Testis (tissue), 3 donors: ENCODE data around the gene ADCY2. TPM values are rescaled to one million over a fixed set of nuclear protein-coding genes. Genes with fewer than 3 reads are reported as not detected.

ENCODE experiments used
- DNase-seq: peaks from one replicate; pipeline ENCODE4 v3.0.0-alpha.2; 2019
- H3K27ac ChIP-seq, 2 donors: fragments of 200-600 bp; sonication (generic); one replicate each; pipeline ENCODE4 v1.5.1; 2019
- H3K27me3 ChIP-seq: fragments of 200-600 bp; sonication (generic); one replicate; pipeline ENCODE4 v1.5.1; 2019
- H3K36me3 ChIP-seq: fragments of 200-600 bp; sonication (generic); one replicate; pipeline ENCODE4 v1.5.1; 2017; ENCODE audit warnings: low read depth; ENCODE audit errors: missing control alignments
- H3K4me1 ChIP-seq: fragments of 200-600 bp; sonication (generic); one replicate; pipeline ENCODE4 v1.5.1; 2019
- H3K4me3 ChIP-seq, 2 donors: fragments of 200-600 bp; sonication (generic); one replicate each; pipeline ENCODE4 v1.5.1; 2017 to 2019
- H3K9me3 ChIP-seq: fragments of 200-600 bp; sonication (generic); one replicate; pipeline ENCODE4 v1.5.1; 2017
- CTCF ChIP-seq, 3 experiments: fragments of 450-650 bp in 2 of 3; fragments of 200-600 bp in 1 of 3; sonication (generic) in 1 of 3; IDR thresholded peaks; one replicate each; pipeline ENCODE4 v1.5.1; 2016 to 2019; ENCODE audit warnings: antibody characterized with exemption in 3 of 3, mild to moderate bottlenecking in 2 of 3, moderate library complexity in 1 of 3
- POLR2A ChIP-seq: fragments of 450-650 bp; IDR thresholded peaks from one replicate; pipeline ENCODE4 v1.6.1; 2017; ENCODE audit warnings: antibody characterized with exemption, mild to moderate bottlenecking, moderate library complexity
- WGBS, 2 donors: methylation state at CpG; one replicate each; pipeline ENCODE4 v1.1.5; 2018; 5-methylcytosine and 5-hydroxymethylcytosine counted together
- intact Hi-C: fragments of 100-400 bp; cut with DNase I; formaldehyde crosslinking; loops from one replicate; pipeline ENCODE4 v1.15.1; 2023; ENCODE audit warnings: low total_unique reads
- polyA plus RNA-seq: library from polyadenylated mRNA; stranded (reverse); fragments of 350-450 nt; fragmentation: Illumina TruSeq; extraction: RNeasy Lipid Tissue Mini Kit (QIAGEN cat#74804); gene quantifications from one replicate; pipeline ENCODE4 v1.2.3, GENCODE V29; 2014; ENCODE audit warnings: low read depth, low replicate concordance; ENCODE audit not compliant: insufficient read depth
- total RNA-seq, 2 donors: library from RNA; depleted of rRNA; stranded (reverse); fragments of >200 nt; gene quantifications; one replicate each; pipeline ENCODE4 v1.2.3, GENCODE V29; 2016

ADCY2 gene
- total and polyA plus RNA-seq, 3 donors from 2014 or later, result 9.4 to 18.5 (median 10.5) TPM

GRCh38 chr5:7866196-7866595, 470.3 kb downstream of the ADCY2 start:
- H3K27ac ChIP-seq, result no peak overlapping the region
- 78 to 85% methylated on average over 2 of the region's 2 CpGs for WGBS, 2 donors
- no peak overlapping the region for H3K4me3 ChIP-seq
- no peak for DNase-seq
- TF ChIP-seq CTCF (IDR thresholded peaks at IDR 0.05) (no peak), POLR2A (no peak)
- no peaks in the 10 kb centered on the region for H3K36me3 ChIP-seq
- H3K27me3 ChIP-seq, result no peaks in the 10 kb centered on the region
- H3K4me1 ChIP-seq, result peaks cover 11% of the 10 kb centered on the region
- intact Hi-C loops, result no loop called here
- H3K9me3 ChIP-seq, result no peaks in the 10 kb centered on the region

- intact Hi-C loops, result no loop called here
- Histone ChIP-seq H3K4me1 (peaks cover 11% of the 10 kb centered on the region), H3K9me3 (no peaks in the 10 kb centered on the region), H3K27ac (no peak overlapping the region), H3K27me3 (no peaks in the 10 kb centered on the region), H3K4me3 (no peak overlapping the region), H3K36me3 (no peaks in the 10 kb centered on the region)
- TF ChIP-seq CTCF (IDR thresholded peaks at IDR 0.05) (no peak), POLR2A (no peak)
- DNase-seq, result no peak
- 55 to 57% methylated on average over 3 of the region's 3 CpGs for WGBS, 2 donors
These were observed 471.3 kb downstream of the ADCY2 start for GRCh38 chr5:7867260-7867659.

- peak overlapping the region; percentile 87 to 90 for H3K27ac ChIP-seq
- H3K27me3 ChIP-seq, result no peaks in the 10 kb centered on the region
- peak overlapping the region; percentile 97 for H3K4me3 ChIP-seq
- intact Hi-C loops, result no loop called here
- TF ChIP-seq POLR2A (no peak), CTCF (IDR thresholded peaks at IDR 0.05) (no peak)
- H3K36me3 ChIP-seq, result no peaks in the 10 kb centered on the region
- DNase-seq, result no peak
- H3K9me3 ChIP-seq, result no peaks in the 10 kb centered on the region
- peaks cover 11% of the 10 kb centered on the region for H3K4me1 ChIP-seq
- WGBS, 2 donors, result 0% methylated on average over 8 of the region's 8 CpGs
These were observed 472.5 kb downstream of the ADCY2 start for GRCh38 chr5:7868427-7868772.

GRCh38 chr5:7868773-7869473, 473.0 kb downstream of the ADCY2 start, which contains the start of the genes FASTKD3 and MTRR:
Gene FASTKD3 (minus strand): TSS chr5:7869031. CDS start chr5:7868083, 948 bp downstream.
Gene MTRR (plus strand): TSS chr5:7869148. CDS start chr5:7870795, 1,647 bp downstream.
- TF ChIP-seq POLR2A (no peak), CTCF (IDR thresholded peaks at IDR 0.05) (no peak)
- WGBS, 2 donors, result 0% methylated on average over 31 to 52 of the region's 83 CpGs
- Histone ChIP-seq H3K27ac (peak within 1 kb of the TSS; percentile 87 to 90), H3K4me1 (peaks cover 11% of the 10 kb centered on the region), H3K9me3 (no peaks in the 10 kb centered on the region), H3K4me3 (peak within 1 kb of the TSS; percentile 97), H3K36me3 (no peaks in the 10 kb centered on the region), H3K27me3 (no peaks in the 10 kb centered on the region)
- intact Hi-C loops, result no loop called here
- DNase-seq, result peak; percentile 97
